HepG2 (cell line): ENCODE data around the gene SLC25A25. TPM values are rescaled to one million over a fixed set of nuclear protein-coding genes. Genes with fewer than 3 reads are reported as not detected.
A peak's percentile ranks its signal among the peaks of the same experiment; 100 is the strongest.

Experiments used
- ARID2 ChIP-seq: sonication (generic); formaldehyde crosslinking; IDR thresholded peaks from 2 replicates; pipeline ENCODE4 v1.8.1; 2022; ENCODE audit warnings: mild to moderate bottlenecking, missing genetic modification reagents, borderline replicate concordance
- ARNTL ChIP-seq: sonication (generic); formaldehyde crosslinking; IDR thresholded peaks from 2 replicates; pipeline ENCODE4 v1.4.0; 2020; ENCODE audit warnings: mild to moderate bottlenecking, missing genetic modification reagents
- FIP1L1 ChIP-seq: fragments of 200-400 bp; formaldehyde crosslinking; IDR thresholded peaks from 2 replicates; pipeline ENCODE4 v1.6.1; 2018; ENCODE audit warnings: low read depth, mild to moderate bottlenecking, low read length, moderate library complexity, borderline replicate concordance; ENCODE audit not compliant: insufficient read depth
- FOXO1 ChIP-seq: sonication (generic); formaldehyde crosslinking; IDR thresholded peaks from 2 replicates; pipeline ENCODE4 v1.4.0; 2020; ENCODE audit warnings: missing genetic modification reagents
- KDM5B ChIP-seq: sonication (generic); formaldehyde crosslinking; IDR thresholded peaks from 2 replicates; pipeline ENCODE4 v1.4.0; 2020; ENCODE audit warnings: missing genetic modification reagents, mild to moderate bottlenecking, borderline replicate concordance
- KLF16 ChIP-seq, 2 experiments: sonication (generic) in 1 of 2; formaldehyde crosslinking in 1 of 2; IDR thresholded peaks; 2 replicates each; pipeline versions ENCODE4 v1.6.1 to v1.8.0; 2016 to 2023; ENCODE audit warnings: missing genetic modification reagents in 2 of 2, missing compliant biosample characterization in 1 of 2
- PRPF4 ChIP-seq: fragments of 200-400 bp; formaldehyde crosslinking; IDR thresholded peaks from 2 replicates; pipeline ENCODE4 v1.6.1; 2016; ENCODE audit warnings: low read length, low read depth; ENCODE audit not compliant: poor library complexity, severe bottlenecking
- RARG ChIP-seq: sonication (generic); formaldehyde crosslinking; IDR thresholded peaks from 2 replicates; pipeline ENCODE4 v1.4.0; 2020; ENCODE audit warnings: low read depth, mild to moderate bottlenecking, missing genetic modification reagents
- SP1 ChIP-seq, 2 experiments: fragments of 450-650 bp in 1 of 2; sonication (generic) in 1 of 2; formaldehyde crosslinking in 1 of 2; IDR thresholded peaks; 2 replicates each; pipeline versions ENCODE4 v1.4.0 to v1.6.1; 2016 to 2020; ENCODE audit warnings: missing genetic modification reagents in 1 of 2
- ZNF761 ChIP-seq: sonication (generic); formaldehyde crosslinking; conservative IDR thresholded peaks from 2 replicates; pipeline ENCODE4 v1.4.0; 2020; ENCODE audit warnings: mild to moderate bottlenecking, missing genetic modification reagents
- polyA plus RNA-seq, 8 experiments: library from polyadenylated mRNA; depleted of rRNA in 3 of 8; stranded (reverse) in 7 of 8; unstranded in 1 of 8; fragments of >200 nt; fragmentation: Illumina TruSeq in 4 of 8; extraction: Trizol in 4 of 8; gene quantifications; 2 replicates each; pipeline versions ENCODE4 v1.2.1 to v1.2.3, GENCODE V29; 2011 to 2016; ENCODE audit warnings: low read depth in 4 of 8, missing spikeins in 1 of 8, mixed read lengths in 1 of 8; ENCODE audit not compliant: insufficient read depth in 1 of 8
- total RNA-seq, 5 experiments: library from RNA; depleted of rRNA; stranded (reverse); fragments of >200 nt; fragmentation: Illumina TruSeq; extraction: Trizol; gene quantifications; 2 replicates each; pipeline ENCODE4 v1.2.3, GENCODE V29; 2016; ENCODE audit warnings: low read depth in 1 of 5
- TF ChIP-seq, protein P1 (sequence below): sonication (generic); formaldehyde crosslinking; IDR thresholded peaks from 2 replicates; pipeline ENCODE4 v1.5.1; 2020; ENCODE audit warnings: missing genetic modification reagents, mild to moderate bottlenecking, borderline replicate concordance
- TF ChIP-seq, protein P2 (sequence below): sonication (generic); formaldehyde crosslinking; IDR thresholded peaks from 2 replicates; pipeline ENCODE4 v1.8.1; 2023; ENCODE audit warnings: mild to moderate bottlenecking, missing genetic modification reagents
- TF ChIP-seq, protein P3 (sequence below): sonication (generic); formaldehyde crosslinking; IDR thresholded peaks from 2 replicates; pipeline ENCODE4 v1.8.0; 2022; ENCODE audit warnings: missing genetic modification reagents, low read depth, mild to moderate bottlenecking, borderline replicate concordance
- TF ChIP-seq, protein P4 (sequence below): sonication (generic); formaldehyde crosslinking; IDR thresholded peaks from 2 replicates; pipeline ENCODE4 v1.4.0; 2020; ENCODE audit warnings: missing genetic modification reagents
- TF ChIP-seq, protein P5 (sequence below): IDR thresholded peaks from 2 replicates; pipeline ENCODE4 v1.6.1; 2016
- TF ChIP-seq, protein P6 (sequence below): sonication (generic); formaldehyde crosslinking; IDR thresholded peaks from 2 replicates; pipeline ENCODE4 v1.5.0; 2020; ENCODE audit warnings: missing genetic modification reagents

The SLC25A25 gene
- total and polyA plus RNA-seq, 2 of the 13 experiments (the other 11 are each of a cell fraction or from before 2014, with no cell fraction given), result 10.5 to 24.8 TPM

DNA sequence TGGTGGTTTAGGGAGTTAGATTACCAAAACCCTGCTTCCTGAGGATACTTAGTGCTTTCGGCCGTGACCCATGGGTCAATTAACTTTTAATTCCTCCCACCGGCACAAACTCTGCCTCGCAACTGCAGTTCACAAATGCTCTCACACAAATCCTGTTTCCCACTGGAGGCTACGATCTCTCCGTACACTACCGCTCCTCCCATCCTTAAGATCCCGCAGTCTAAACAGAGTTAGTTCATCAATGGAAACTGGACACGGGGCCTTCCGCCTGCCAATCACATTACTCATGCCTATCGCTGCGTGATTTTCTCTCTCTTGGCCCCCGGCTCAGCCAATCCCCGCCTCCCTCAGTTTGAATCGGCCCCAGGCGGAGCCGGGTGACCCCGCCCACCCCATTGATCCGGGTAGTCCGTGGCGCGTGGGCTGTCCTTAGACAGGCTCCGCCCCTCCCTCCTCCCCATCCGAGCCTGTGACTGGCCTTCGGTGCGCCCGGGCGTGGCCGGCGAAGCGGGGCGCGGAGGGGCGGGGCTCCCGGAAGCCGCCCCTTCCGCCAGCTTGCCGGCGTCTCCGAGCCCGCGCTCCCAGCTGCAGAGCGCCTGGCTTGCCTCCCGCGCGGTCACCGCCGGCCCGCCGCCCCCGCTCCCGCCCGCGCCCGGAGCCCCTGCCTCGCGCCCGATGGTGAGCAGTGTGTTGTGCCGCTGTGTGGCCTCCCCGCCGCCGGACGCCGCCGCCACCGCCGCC is at the start of gene SLC25A25 (continued):
- TF ChIP-seq, protein P1, sequence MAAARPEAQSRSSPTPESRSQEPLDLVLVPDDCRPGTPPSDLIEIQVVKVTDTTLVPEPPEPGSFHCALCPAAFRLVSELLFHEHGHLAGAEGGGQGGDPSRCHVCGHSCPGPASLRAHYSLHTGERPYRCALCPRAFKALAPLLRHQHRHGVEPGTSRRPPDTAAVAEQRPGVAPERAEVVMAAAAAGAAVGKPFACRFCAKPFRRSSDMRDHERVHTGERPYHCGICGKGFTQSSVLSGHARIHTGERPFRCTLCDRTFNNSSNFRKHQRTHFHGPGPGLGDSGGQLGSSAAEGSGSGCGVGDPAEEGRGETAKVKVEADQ (CRISPR knock-in tag), result 0 out of 2 replicates have a peak, but pooled peaks have one; percentile 15
- TF ChIP-seq PRPF4 (no peak), SP1 (IDR thresholded peaks at IDR 0.05) (no peak; the same call in 1 of the 2 replicates), SP1 (CRISPR knock-in tag; IDR thresholded peaks at IDR 0.05) (peak; percentile 92), FIP1L1 (no peak), FOXO1 (CRISPR knock-in tag) (no peak; the same call in 1 of the 2 replicates), ARID2 (no peak), KLF16 (CRISPR knock-in tag; IDR thresholded peaks at IDR 0.05) (no peak), ARNTL (CRISPR knock-in tag) (no peak), RARG (CRISPR knock-in tag) (no peak), KDM5B (CRISPR knock-in tag) (no peak), ZNF761 (no peak)
- TF ChIP-seq, protein P2, sequence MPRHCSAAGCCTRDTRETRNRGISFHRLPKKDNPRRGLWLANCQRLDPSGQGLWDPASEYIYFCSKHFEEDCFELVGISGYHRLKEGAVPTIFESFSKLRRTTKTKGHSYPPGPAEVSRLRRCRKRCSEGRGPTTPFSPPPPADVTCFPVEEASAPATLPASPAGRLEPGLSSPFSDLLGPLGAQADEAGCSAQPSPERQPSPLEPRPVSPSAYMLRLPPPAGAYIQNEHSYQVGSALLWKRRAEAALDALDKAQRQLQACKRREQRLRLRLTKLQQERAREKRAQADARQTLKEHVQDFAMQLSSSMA, result peak; percentile 58; the same call in 1 of the 2 replicates
- TF ChIP-seq, protein P3, sequence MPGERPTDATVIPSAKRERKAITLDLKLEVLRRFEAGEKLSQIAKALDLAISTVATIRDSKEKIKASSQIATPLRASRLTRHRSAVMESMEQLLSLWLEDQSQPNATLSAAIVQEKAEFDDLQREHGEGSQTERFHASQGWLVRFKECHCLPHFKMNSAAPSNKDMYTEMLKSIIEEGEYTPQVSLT (CRISPR knock-in tag), result no peak
- TF ChIP-seq, protein P4, sequence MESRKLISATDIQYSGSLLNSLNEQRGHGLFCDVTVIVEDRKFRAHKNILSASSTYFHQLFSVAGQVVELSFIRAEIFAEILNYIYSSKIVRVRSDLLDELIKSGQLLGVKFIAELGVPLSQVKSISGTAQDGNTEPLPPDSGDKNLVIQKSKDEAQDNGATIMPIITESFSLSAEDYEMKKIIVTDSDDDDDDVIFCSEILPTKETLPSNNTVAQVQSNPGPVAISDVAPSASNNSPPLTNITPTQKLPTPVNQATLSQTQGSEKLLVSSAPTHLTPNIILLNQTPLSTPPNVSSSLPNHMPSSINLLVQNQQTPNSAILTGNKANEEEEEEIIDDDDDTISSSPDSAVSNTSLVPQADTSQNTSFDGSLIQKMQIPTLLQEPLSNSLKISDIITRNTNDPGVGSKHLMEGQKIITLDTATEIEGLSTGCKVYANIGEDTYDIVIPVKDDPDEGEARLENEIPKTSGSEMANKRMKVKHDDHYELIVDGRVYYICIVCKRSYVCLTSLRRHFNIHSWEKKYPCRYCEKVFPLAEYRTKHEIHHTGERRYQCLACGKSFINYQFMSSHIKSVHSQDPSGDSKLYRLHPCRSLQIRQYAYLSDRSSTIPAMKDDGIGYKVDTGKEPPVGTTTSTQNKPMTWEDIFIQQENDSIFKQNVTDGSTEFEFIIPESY, result 0 out of 2 replicates have a peak, but pooled peaks have one; percentile 18
- TF ChIP-seq, protein P5, sequence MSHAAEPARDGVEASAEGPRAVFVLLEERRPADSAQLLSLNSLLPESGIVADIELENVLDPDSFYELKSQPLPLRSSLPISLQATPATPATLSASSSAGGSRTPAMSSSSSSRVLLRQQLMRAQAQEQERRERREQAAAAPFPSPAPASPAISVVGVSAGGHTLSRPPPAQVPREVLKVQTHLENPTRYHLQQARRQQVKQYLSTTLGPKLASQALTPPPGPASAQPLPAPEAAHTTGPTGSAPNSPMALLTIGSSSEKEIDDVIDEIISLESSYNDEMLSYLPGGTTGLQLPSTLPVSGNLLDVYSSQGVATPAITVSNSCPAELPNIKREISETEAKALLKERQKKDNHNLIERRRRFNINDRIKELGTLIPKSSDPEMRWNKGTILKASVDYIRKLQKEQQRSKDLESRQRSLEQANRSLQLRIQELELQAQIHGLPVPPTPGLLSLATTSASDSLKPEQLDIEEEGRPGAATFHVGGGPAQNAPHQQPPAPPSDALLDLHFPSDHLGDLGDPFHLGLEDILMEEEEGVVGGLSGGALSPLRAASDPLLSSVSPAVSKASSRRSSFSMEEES, result 0 out of 2 replicates have a peak, but pooled peaks have one; percentile 4
- TF ChIP-seq, protein P6, sequence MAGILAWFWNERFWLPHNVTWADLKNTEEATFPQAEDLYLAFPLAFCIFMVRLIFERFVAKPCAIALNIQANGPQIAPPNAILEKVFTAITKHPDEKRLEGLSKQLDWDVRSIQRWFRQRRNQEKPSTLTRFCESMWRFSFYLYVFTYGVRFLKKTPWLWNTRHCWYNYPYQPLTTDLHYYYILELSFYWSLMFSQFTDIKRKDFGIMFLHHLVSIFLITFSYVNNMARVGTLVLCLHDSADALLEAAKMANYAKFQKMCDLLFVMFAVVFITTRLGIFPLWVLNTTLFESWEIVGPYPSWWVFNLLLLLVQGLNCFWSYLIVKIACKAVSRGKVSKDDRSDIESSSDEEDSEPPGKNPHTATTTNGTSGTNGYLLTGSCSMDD (CRISPR knock-in tag), result no peak
